Right forelimb (tissue), 1 donor: ENCODE measurements around the gene PSD4.
A peak's percentile ranks its signal among the peaks of the same experiment; 100 is the strongest.

Experiments
- DNase-seq: peaks from one replicate; pipeline ENCODE4 v3.0.0-alpha.2; 2018

PSD4 gene

DNA sequence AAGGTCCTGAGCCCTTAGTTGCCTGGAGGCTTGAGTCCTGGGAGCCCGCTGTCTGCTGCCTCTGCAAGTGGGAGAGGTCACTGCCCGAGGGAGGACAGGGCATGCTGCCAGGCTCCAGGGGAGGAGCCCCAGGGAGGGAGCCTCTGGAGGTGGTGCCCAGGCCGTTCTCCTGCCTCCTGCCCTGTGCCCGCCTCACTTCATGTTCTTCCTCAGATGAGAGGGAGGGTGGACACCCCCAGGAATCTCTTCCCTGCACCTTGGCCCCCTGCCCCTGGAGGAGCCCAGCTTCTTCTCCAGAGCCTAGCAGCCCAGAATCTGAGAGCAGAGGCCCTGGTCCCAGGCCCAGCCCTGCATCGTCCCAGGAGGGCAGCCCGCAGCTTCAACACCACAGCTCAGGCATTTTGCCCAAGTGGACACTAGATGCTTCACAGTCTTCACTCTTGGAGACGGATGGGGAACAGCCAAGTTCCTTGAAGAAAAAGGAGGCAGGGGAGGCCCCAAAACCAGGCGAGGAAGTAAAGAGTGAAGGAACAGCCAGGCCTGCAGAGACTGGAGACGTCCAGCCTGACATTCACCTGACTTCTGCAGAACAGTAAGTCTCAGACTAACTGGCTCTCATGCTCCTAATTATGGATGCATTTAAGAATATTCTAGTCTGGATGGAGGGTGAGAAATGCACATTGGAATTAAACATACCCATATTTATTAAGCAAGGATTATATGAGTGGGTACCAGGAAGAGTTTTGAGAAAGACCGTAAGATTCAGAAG is 12.1 kb downstream of the PSD4 start:
- DNase-seq = no peak

DNA sequence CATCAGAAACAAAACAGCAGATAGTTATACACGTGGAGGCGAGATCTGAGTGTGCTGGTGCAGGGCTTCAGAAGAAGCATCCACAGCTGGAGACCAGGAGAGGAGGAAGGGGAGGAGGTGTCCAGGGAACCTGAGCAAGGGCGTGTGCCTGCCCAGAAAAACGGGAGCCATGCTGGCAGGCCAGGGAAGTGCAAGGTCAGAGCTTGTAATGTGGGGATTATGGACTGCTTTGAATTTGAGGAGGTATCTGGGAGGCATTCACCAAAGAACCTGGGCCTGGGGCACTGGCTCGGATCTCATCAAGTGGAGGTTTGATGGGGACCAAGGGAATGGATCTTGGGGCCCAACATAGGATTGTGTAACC is 12.6 kb downstream of the PSD4 start:
- no peak for DNase-seq

DNA sequence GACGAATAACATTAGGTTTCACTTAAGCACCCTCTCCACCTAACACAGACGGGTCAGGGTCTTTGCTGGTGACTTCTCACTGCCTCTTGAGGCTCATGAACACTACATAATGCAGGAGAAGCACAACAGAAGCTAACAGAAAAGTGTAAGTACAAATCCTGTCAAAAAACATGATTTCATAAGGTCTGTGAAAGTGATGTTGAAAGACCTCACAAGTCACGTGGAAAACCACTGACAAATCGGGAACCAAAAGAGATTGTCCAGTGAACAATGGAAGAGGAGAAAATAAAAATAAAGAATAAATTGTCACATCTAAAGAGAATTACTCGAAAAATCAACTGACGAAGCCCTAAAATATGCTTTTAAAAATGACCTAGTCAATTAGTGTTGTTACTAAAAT is 14.0 kb downstream of the PSD4 start:
- DNase-seq = no peak

DNA sequence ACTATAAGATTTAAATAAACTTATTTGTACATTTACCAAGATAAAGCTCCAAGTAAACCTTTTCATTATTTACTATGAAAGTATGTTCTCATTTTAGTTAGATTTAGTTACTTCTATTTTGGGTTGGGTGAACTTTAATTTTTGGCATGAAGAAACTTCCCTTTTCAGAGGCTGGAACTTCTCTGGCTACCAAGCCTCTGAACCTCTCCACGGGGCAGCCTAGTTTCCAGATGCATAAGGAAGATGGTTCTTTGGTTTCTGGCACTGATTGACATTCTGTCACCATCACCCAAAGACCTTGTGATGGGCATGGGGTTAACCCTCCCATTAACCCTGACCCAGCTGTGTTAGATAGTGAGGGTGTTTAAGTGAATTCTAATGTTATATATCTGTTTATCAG is 17.1 kb downstream of the PSD4 start:
- no peak for DNase-seq

DNA sequence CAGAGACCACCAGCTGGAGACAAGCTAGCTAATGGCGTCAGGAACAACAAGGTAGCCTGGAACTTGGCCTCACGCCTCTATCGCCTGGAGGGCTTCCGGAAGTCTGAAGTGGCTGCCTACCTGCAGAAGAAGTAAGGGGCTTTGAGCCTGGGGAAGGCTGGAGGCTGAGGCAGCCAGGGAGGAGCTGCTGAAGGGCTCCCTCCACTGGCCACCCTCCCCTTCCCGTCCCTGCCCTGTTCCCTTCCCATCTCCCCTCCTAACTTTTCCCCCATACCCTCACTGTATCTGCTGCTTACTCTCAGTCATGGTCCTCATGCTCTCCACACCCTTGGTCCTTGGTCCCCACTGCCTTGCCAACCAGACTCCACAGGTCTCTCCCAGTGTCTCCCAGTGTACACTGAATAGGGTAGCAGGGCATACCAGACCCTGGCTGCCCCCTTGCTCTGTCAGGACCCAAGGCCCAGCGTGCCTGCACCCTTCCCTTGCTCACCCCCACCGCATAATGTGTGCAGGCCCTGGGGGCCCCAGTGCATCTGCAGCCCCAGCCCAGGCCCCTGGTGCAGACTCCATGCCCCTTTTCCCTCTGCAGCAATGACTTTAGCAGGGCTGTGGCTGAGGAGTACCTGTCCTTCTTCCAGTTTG is 18.8 kb downstream of the PSD4 start:
- DNase-seq = no peak

DNA sequence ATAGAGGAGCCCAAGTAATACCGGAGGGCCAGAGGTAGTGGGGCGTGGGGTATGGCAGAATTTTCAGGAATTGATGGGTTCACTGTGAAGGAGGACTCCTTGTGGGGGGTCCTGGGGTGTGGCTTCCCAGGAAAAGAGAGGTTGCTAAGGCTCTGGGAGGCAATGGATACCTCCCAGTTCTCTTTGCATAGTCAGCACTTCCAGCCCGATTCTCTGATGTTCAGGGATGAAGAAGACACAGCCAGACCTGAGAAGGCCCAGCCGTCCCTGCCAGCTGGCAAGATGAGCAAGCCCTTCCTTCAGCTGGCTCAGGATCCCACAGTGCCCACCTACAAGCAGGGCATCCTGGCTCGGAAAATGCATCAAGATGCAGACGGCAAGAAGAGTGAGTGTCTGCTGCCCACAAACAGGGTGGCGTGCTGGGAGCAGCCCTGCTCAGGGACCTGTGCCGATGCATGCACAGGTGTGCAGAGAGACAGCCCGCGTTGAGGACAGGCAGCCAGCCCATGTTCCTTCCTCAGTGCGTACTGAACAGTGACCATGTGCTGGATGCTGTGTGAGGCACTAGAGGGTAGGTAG is 22.2 kb downstream of the PSD4 start:
- DNase-seq = no peak

- DNase-seq = no peak
Measured at GRCh38 chr2:113196839-113197238, 23.1 kb downstream of the PSD4 start.

DNA sequence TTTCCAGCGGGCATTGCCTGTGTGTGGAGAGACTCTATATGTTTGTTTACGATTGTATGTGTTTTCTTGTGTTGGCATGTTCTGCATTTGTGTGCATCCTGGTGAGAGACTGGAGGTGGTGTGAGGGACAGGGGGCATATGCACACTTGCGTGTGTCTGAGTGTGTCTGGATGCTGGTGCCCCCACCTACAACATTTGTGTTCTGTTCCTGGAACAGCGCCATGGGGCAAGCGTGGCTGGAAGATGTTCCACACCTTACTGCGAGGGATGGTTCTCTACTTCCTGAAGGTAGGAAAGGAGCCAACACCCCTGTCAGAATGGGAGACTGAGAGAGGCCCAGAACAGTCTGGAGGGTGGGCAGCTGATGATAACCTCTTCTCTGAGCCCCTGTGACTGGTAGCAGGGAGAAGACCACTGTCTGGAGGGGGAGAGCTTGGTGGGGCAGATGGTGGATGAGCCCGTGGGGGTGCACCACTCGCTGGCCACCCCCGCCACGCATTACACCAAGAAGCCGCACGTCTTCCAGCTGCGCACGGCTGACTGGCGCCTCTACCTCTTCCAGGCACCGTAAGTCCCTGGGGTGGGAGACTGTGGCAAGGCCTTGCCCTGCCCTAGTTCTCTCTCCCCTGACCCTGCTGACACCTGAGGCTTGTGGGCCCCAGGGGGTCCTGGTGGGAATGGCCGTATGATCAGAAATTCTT is 23.7 kb downstream of the PSD4 start:
- DNase-seq = no peak

GRCh38 chr2:113198048-113198789 is 24.4 kb downstream of the PSD4 start:
- no peak for DNase-seq

GRCh38 chr2:113198790-113199612 is 25.2 kb downstream of the PSD4 start:
- peak; percentile 90 for DNase-seq

DNA sequence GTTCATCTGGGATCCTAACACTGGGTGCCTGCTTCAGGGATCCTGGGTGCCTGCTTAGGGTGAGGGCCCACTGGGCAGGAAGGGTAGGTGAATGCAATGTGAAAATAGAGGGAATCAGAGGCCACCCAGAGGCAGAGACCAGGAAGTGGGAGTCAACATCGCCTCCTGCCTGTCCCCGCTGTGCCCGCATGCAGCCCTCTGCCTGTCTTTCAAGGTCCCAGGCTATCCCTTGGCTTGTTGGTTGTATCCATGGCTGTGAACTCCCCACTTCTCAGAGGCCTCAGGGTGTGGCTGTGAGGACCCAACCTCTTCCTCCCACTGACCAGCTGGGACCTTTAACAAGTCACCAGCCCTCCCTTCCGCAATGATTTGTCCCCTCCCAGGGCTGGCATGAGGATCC is 26.5 kb downstream of the PSD4 start:
- no peak for DNase-seq

GRCh38 chr2:113200736-113201490 is 27.1 kb downstream of the PSD4 start:
- DNase-seq = no peak

DNA sequence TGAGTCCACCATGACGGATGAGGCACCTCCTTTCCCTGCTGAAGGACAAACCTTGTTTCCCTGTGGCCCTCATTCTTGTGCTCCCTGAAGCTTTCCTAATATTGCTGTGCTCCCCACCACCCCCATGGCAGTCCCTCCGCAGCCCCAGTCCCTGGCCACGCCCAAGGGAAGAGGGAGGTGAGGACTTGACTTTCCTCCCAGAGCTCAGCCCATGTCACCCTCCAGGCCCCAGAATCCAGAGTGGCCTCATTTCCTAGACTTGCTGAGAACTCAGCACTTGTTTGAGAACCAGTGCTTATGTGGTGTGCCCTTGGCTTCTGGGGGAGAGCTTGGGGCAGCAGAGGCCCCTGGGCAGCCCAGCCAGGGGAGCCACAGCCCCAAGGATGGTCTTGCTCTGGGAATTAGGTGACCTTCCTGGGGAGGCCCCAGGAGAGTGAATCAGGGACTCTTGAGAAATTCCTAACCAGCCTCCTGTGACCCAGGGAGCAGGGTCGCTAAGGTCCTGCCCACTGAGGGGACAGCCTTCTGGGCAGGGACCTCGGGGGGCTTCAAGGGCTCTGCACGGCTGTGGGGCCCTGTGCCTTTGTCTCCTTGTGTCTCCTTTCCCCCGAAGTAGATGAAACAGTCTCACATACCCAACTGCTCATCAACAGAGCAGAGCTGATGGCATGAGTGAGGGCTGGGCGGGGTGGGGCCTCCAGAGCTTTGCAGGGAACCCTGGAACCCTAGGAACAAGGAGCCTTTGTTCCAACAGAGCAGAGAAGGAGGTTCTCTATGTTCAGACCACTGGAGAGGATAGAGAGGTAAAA is 27.9 kb downstream of the PSD4 start:
- DNase-seq = no peak

DNA sequence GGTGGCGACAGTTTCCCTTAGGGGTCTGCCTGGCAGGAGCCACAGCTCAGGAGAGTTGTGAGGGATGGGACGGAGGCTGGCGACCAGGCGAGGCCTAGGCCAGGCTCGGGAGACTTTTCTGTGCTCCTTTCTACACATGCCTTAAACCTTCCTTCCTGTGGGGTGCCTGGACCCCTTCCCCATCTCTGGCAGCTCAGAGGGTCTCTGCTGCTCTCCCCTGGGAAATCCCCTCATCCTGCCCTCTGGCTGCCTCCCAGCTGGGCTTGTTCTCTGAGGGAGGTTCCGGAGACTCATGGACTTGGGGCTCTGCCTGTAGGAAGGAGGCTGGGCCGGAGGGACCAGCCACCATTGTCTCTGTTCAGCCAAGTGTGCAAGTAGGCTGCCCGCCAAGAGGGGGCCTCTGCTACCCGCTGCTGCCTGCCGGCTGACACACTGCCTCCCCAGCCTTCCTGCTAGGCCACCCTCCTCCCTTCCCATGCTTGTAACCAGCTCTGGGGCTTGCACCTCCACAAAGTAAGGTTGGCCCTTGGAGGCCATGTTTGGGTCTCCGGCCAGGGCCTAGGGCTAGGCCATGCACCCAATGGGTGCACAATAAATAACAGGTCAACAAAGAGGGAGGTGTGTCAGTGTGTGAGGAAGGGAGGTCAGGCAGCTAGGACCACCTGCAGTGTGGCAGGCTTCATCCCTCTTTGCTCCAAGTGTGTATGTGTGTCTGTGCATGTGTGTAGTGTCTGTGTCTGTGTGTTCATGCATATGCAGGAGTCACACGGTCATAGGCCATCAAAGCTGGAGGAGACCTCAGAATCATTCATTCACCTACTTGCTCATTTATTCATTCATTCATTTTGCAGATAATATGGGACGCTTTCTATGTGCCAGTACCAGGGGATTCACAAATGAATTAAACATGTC is 28.8 kb downstream of the PSD4 start:
- no peak for DNase-seq

- no peak for DNase-seq
Measured at GRCh38 chr2:113203217-113203530, 29.4 kb downstream of the PSD4 start.

DNA sequence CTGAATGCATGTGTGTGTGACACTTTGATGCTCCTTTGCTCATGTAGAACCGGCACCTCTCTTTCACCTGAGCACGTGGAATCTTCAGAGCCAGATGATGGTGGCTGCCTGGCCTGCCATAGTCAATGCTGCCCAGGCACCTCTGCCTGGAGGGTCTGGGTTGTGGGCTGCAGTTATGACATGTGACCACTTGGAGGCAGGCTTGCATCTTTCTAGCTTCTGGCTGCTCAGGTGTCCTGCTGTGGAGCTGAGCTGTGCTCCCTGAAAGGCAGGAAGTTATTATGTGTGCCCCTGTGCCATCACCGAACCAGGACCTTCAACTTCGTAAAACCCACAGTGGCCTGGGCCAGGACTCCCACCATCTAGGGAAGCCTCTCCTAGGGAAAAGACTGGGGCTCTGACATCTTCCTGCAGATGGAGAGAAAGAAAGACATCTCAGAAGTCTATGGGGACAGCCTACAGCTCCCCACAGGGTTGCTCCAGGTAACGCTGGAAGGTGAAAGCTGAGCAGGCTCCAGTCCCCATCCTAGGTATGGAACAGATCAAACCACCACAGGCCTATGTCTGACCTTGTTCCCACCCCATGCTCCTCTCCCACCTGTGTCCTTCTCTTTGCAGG is 30.2 kb downstream of the PSD4 start:
- peak; percentile 80 for DNase-seq

DNA sequence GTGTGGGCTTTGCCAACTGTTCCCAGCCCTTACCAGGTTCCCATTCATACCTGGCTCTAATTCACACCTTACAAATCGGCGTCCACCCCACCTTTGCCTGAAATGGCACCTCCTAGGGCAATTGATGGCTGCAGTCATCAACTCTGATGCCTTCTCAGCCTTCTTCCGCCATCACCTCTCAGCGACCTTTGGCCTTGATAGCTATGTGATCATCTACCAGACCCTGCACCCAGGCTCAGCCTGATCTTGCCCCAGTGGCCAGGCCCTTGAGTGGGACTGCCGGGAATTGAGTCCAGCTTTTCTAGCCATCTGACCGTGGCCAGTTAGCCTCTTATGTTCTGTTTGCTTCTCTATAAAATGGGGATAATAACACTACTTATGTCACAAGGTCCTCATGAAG is 32.5 kb downstream of the PSD4 start:
- DNase-seq = no peak

DNA sequence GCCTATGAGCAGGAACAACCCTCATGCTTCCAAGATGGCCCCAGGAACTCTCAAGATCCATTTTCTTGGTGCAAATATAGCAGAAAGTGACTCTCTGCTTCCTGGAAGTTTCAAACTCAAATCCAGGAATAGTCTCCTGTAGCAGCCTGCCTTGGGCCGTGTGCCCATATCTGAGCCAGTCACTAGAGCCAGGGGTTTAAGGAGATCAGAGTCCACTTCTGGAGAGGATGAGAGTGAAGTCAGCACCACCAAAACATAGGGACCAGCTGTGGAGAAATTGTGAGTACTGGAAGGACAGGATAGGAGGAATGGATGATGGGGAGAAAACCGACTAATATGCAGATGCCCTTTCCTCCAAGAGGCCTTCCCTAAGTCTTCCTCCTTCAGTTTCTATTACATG is 33.2 kb downstream of the PSD4 start:
- no peak for DNase-seq

GRCh38 chr2:113208396-113208795 is 34.6 kb downstream of the PSD4 start:
- DNase-seq = no peak
